LoVo (cell line): ENCODE results near the gene NDUFS7.
"Not testable (repeated sequence)": the region's sequence is repeated elsewhere in the genome, so short reads cannot be mapped to it uniquely, and the experiment has no call there.

Source experiments
- DNase-seq: peaks from one replicate; pipeline ENCODE4 v3.0.0-alpha.2; 2016; ENCODE audit warnings: low spot score

Gene NDUFS7

DNA sequence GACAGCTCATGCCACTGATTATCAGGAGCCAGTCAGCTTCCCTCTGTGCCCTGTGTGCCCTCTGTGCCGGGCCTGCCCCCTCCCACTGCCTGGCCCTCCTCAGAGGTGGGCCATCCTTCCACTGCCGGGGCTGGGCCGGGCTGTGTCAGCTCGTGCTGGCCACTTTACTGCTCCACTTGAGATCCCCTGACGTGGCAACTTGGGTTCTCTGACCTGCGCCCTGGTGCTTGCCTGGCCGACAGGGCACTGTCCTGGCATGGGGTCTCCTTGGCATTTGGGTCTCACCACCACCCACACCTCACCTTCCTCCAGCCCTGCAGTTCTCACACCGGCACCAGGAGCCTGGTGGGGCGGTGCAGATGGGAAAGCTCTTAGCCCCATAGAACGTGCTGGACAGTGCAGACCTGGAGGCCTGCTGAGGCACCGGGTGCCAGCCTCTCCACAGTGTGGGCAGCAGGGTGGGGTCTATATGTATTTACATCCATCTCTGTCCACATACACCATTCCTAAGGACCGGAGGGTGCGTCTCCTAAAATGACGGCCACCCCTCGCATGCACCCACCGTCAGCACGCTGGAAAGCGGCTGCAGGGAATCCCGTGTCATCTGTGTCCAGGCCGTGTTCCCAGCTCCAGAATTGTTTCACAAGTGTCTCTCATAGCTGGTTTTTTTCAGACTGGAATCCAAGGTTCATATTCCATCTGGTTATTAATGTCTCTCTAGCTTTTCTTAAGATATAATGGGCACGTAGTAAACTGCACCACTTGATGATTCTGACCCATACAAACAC is 35.4 kb downstream of the NDUFS7 start:
- DNase-seq, result no peak

- DNase-seq, result not testable (repeated sequence)
These were observed 36.4 kb downstream of the NDUFS7 start for GRCh38 chr19:1420085-1420484.

DNA sequence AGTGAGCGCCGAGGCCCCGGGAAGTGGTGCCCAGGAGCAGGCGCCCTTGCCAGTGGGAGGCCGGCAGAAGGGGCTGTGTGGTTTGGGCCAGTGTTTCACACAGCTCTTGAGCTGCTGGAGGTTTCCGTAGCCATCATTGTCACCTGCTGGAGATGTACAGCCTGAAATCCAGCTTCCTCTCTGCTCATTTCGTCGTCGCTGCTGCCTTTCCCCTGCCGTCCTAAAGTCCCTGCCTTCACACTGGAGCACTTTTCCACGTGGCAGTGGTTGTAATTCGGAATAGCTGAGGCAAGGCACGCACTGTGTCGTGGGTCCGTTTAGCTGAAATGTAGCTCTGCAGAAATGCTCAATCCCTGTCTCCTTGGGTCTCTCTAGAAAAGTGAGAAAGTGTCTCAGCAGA is 36.9 kb downstream of the NDUFS7 start:
- DNase-seq, result no peak

DNA sequence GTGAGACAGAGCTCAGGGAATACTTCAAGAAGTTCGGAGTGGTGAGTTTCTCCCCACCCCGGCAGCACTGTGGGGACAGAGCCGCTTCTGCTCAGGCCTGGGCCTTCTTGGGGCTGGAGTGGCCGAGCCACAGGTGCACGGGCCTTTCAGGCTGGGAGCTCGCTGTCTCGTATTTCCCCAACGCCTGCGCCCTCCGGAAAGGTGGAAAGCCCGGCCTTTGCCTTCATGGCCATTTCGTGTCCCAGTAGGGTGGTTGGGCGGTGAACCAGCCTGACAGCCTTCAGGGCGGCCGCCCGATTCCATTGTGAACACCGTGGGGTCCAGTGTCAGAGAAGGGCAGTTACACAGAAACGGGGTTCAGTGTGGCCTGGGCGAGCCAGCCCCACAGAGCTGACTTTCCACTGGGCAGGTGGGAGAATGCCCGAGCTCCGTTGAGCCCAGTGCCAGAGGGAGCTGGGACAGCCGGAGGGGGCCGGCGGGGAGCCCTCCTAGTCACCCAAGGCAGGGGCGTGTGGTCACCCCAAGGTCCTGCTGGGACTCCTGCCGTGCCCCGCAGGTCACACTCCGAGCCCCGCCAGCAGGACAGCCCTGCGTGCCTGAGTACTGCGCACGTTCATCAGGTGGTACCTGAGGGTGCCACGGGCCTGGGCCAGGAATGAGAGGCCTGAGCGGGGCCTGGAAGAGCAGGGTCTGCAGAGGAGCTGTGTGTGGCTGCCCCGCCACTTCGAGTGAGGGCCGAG is 37.7 kb downstream of the NDUFS7 start:
- DNase-seq, result no peak

DNA sequence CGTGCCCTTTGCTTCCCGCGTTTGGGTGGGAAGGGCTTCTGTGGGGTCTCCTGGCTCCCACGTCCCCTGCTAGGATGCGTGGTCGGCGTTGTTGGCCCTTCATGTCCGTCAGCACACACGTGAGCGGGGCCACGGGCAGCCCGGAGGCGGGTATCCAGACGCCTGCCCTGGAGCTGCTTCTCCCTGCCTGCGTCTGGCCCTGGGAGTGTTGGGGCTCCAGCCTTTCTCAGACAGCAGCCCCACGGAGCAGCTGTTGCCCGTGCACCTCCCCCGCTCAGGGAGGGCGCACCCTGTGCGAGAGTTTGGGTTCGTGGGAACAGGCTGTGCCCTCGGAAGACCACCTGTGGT is 38.2 kb downstream of the NDUFS7 start:
- DNase-seq, result no peak

DNA sequence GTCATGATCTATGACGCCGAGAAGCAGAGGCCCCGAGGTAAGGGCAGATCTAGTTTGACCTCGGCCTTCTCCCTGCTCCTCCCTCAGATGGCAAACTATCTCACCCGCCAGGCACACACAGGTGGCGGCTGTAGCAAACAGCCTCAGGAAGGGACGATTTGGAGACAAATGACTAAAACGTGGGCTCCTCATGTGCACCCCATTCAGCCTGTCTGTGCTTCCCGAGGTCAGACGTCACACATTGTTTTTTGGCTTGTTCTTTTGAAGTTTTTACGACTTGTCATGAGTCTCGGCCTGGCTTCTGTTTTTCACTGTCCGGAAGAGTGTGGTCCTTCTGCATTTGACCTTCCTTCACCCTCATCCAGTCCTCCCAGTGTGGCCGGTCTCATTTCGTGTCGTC is 38.7 kb downstream of the NDUFS7 start:
- no peak for DNase-seq

- no peak for DNase-seq
These were observed 39.2 kb downstream of the NDUFS7 start for GRCh38 chr19:1422943-1423342.

- no peak for DNase-seq
These were observed 39.9 kb downstream of the NDUFS7 start for GRCh38 chr19:1423436-1424191.

DNA sequence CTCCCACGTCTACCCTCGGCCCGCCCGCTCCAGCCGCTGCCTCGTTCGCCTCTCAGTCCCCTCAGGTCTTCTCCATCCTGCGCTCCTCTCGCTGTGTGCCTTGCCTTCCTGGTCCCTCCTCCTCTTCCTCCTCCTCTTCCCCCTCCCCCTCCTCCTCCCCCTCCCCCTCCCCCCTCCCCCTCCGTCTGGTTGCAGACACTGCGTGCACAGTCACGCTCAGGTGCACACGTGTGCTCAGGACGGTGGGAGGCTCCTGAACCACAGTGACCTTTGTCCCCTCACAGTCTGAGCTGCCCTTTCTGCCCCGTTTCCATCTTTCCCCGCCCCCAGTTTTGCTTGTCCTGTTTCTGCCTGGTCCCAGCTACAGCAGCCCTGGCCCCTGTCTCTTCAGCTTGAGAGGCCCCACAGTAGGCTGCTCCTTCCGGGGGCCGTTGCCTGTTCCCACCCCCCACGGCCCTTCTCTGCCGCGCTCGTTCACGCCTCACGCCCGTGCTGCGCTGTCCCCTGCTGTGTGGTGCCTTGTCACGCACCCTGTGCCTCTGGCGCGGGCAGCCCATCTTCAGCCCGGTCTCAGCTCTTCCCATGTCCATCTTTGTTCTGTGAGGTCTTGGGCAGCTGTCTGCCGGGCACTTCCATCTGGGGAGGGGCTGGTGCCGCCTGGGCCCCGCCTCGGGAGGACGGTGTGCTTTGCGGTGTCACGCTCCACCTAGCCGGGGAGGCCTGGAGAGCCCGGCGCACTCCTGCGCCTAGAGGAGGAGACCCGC is 40.7 kb downstream of the NDUFS7 start:
- DNase-seq, result no peak

DNA sequence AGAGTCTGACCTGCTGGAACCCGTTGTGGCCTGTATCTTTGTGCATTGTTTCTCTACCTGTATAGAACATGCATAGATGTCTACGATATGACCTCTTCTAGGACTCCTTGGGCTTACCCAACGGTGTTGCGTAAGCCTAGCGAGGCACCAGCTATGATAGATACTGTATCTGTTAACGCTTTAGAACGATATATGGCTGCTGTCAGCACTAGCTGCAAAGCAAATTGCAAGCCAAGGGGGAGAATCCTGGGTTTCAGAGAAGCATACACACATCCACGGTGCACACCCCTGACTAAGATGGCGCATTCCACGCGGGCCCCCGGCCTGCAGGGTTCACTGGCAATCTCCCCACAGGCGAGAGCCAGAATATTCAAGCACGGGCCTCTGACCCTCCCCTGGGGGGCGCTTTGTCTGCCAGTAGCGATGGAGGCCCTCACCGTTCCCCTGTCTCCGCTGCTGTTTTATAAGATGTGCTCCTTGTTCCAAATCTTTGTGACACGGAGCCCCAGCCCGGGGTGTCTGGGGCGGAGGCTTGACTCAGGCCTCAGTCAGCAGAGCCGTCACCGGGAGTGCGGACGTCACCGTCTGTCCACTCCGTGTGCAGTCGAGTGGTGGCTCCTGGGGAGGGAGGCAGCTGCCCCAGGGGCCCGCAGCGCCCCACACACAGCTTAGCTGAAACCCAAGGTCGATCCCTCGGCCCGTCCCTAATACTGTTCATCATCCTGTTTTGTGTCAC is 41.6 kb downstream of the NDUFS7 start:
- no peak for DNase-seq

DNA sequence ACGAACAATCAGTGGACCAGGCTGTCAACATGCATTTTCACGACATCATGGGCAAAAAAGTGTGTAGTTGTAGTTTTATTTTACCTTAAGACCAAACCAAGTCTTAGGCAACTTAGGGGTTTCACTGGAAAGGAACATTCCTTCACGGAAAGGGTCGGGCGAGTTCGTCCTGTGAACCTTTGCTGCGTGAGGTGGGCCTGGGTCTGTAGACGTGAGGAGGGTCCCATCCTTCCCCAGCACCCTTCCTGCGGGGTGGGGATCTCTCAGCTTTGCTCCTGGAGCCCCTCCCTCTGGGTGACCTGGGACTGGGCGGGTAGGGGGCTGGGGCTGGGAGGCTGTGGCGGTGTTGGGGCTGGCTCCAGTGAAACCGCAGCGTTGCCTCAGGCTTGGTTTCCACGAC is 42.2 kb downstream of the NDUFS7 start:
- DNase-seq, result no peak

DNA sequence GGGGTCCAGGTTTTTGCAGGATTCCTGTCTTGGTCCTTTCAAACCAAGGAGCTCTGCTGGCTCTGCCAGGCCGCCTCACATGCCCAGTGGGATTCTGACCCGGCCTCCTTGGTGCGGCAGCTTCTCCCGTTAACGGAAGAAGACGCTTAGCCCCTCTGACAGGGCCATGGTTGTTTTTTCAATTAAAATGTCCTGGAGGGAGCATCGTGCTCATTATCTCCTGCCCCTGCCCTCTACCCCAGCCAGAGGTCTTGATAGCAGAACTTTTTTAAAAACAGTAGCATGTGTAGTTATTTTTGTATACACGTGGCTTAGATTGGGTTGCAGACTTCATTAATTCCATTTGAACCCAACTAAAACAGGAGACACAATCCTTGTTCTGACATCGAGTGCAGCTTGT is 43.0 kb downstream of the NDUFS7 start:
- no peak for DNase-seq

- DNase-seq, result no peak
These were observed 43.7 kb downstream of the NDUFS7 start for GRCh38 chr19:1427221-1427920.

- no peak for DNase-seq
These were observed 45.2 kb downstream of the NDUFS7 start for GRCh38 chr19:1428738-1429391.

GRCh38 chr19:1429750-1430149 is 46.0 kb downstream of the NDUFS7 start:
- DNase-seq, result no peak

DNA sequence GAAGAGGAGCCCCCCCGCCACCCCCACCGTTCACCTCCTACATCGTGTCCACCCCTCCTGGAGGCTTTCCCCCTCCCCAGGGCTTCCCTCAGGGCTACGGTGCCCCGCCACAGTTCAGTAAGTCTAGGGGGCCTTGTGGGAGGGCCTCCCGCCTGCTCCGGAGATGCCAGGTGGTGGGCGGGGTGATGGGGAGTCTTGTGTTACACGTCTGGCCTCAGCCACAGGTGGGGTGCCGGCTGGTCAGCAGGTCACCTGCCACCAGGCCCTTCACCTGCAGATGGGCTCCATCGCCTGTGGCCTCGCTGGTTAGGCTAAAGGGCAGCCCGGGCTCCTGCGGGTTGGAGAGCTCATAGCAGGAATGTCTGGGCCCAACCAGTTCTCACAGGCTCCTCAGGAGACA is 46.5 kb downstream of the NDUFS7 start:
- no peak for DNase-seq

- no peak for DNase-seq
These were observed 48.2 kb downstream of the NDUFS7 start for GRCh38 chr19:1431759-1432506.

DNA sequence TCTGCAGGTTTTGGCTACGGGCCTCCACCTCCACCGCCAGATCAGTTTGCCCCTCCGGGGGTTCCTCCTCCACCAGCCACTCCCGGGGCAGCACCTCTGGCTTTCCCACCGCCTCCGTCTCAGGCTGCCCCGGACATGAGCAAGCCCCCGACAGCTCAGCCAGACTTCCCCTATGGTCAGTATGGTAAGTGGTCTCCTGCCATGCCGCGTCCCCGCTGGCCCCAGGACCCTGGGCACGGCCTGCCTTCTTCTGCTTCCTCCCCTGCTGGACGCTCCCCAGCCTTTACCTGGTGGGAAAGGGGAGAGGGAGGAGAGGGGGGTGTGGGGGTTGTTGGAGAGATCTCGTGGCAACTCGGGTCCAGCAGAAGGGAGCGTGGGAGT is 48.8 kb downstream of the NDUFS7 start:
- no peak for DNase-seq
